IPS DF 4.7 (cell line): ENCODE data around the gene GALNTL6.

Source experiments
- DNase-seq: peaks from one replicate; pipeline ENCODE4 v3.0.0-alpha.2; 2013; ENCODE audit warnings: low spot score; ENCODE audit errors: extremely low read depth

GALNTL6 gene

DNA sequence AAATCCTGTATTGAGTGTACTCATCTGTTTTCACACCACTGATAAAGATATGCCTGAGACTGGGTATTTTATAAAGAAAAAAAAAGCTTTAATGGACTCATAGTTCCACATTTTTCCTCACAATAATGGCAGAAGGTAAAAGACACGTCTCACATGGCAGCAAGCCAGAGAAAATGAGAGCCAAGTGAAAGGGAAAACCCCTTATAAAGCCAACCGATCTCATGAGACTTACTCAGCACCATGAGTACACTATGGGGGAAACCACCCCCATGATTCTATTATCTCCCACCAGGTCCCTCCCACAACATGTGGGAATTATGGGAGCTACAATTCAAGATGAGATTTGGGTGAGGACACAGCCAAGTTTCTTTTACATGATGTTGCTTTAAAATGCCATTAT lies 171.9 kb downstream of the GALNTL6 start:
- DNase-seq: no peak

DNA sequence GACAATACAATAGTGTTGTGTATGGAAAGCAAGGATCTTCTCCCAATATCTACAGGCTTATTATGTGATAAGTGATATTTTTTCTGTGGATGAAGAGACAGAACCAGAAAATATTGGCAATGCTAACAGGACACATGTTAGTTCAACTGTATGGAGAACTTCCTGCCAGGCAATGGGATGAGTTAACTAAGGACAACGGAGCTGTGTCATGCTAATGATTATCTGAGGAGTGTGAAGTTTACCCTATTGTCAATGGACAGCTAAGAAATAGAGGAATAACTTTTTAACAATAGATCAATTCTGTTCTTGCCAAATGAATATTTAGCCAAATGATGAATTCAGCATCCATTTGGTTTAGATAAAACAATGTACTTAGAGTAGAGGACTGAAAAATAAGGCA lies 180.0 kb downstream of the GALNTL6 start:
- DNase-seq: no peak

DNA sequence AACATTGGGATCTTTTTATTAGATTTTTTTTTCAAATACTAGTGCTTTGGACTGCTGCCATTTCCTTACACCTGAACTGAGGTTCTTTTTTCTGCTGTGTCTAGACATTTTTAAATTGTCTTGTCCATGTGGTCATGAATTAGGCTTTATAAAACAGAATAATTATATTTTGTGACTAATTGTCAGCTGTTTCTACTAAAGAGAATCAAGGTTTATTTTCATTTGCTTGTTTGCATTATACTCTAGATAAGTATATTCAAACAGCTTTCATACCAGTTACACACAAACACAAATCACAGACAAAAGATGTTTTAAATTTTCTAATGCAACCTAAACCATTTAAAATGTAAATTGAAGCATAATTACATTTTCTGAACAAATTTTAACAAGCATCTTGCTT lies 194.7 kb downstream of the GALNTL6 start:
- DNase-seq: no peak

DNA sequence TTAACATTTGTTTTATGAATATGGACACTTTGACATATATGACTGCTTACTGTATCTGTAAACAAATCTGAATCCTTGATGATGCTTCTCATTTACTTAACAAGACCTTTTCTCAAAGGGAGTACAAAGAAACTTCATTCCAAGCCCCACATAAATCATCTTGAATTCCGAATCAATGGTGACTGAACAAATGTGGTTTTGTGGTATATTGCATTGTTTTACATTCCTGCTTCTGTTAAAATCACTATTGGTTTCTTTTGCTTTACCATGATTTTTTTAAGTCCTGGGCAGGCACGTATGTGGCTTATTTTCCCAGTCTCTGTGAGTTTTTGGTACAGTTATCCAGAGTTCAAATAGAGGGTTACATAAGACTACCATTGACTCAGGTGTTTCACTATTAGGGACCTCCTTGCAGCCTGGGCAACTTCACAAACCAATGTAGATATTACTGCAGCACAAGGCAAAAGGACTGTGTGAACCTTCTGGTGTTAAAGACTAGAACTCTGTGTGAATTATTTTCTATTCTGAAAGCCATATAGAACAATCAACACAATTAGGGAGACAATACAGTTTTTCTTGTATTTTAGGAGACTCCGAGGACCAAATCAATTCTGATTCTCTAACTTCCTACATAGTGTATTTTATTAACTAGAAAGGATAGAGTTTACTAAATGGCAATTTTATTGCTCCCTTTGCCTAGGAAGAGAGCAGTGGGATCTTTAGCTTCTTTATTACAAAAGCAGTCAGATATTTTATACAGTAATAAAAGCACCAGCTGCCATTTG lies 196.4 kb downstream of the GALNTL6 start:
- no peak for DNase-seq

DNA sequence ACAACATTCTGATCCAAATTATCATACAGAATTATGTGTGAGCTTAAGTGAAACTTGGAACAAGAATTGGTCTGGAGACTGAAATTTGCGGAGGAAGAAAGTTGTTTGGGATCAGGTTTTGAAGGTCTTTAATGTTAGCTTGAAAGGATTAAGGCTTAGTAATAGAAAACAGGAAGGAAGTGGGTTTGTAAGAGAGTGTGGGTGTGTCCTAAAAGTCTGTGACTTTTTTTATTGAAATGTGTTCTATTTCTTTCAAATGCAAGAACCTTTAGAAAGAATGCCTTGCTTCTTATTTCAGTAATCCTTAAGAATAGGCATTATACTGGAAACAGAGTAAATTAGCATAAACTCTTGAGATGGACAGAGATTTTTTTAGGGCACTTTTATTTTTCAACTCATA lies 198.0 kb downstream of the GALNTL6 start:
- no peak for DNase-seq

DNA sequence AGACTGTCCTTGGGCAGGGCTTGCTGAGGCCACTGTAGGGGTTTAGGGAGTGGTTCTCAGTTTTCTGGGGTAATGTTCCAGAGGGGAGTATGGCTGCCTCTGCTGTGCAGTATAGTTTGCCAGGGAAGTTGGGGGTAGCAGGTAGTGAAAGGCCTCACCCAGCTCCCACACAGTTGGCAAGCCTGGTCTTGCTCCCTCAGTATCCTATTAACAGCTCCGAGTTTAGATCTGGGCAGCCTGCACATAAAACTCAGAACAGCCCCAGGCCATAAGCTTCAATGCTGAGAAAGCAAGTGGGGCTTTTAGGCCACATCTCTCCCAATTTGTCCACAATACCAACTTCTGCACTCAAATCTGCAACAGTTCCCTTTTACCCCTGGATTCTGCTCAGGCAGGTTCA lies 205.2 kb downstream of the GALNTL6 start:
- DNase-seq: no peak

DNA sequence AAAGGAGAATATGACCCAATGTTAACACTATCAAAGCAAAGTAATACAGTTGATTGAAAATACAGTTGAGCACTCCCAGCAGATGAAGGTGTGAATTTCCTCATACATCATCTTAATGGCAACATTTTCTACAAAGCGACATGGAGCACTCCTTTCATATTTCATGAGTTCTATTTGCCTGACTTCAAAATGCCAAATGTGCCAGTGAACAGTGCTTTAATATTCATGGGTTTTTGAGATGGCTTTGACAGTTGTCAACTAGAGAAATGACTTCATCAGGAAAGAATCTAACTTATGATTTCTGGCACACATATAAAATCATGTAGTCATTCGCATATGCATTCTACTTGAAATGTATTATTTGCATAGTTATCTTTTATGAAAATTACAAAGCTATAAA lies 222.4 kb downstream of the GALNTL6 start:
- no peak for DNase-seq

DNA sequence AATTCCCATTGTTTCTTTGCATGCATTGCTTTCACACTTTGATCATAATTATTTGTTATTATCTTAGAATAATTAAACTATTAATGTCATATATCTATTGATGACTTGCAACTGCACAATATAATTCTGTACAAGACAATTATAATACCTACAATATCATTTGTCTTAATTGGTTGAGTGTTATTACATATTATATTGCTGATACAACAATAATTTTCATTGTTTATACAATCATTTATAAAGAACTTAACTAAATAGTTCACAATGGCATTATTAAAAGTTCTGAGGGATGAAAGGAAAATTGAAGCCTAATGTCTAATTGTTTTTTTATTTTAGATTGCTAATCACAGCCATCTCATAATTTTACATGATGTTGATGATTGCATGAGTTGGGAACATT lies 227.6 kb downstream of the GALNTL6 start:
- DNase-seq: no peak

DNA sequence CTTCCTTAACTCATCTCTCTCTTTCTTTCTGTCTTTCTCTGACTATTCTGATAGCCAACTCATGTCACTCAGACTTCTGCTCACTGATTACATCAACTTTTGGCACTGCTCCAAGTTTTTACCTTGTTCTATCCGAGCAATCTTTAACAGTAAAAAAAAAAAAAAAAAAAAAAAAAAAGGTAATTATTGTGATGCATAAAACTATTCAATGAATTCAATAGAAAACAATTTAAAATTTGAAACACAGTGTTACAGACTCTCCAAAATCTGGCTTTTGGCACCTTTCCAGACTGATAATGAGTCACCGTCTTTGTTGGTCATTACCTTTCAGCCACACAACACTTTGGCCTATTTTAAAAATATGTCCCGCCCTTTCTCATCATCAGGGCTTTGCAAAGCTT lies 229.5 kb downstream of the GALNTL6 start:
- DNase-seq: no peak

DNA sequence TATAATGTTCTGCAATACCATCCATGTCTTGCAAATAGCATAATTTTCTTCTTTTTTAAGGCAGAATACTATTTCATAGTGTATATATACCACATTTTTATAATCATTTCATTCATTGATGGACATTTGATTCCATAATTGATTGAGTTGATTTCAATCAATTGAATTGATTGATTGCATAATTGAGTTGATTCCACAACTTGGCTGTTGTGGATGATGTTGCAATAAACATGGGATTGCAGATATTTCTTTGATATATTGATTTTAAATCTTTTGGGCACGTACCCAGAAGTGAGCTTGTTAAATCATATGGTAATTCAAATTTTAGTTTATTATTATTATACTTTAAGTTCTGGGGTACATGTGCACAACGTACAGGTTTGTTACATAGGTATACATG lies 232.8 kb downstream of the GALNTL6 start:
- DNase-seq: no peak

DNA sequence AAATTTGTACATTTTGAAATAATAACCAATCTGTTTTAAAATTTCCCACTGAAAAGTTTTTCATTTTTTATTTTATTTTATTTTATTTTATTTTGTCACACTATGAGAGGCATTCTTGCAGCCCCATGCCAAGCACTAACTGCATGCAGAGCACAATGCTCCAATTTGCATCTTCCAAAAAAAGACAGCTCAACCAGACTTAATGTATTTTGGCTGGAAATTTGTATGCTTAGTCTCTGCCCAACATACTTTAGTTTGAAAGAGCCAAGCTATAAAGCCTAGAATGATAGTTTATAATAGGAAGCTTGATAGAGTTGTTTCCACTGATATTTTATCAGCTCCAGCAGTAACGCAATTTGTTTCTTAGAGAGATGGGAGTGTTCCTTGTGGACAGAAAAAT lies 235.5 kb downstream of the GALNTL6 start:
- DNase-seq: no peak

DNA sequence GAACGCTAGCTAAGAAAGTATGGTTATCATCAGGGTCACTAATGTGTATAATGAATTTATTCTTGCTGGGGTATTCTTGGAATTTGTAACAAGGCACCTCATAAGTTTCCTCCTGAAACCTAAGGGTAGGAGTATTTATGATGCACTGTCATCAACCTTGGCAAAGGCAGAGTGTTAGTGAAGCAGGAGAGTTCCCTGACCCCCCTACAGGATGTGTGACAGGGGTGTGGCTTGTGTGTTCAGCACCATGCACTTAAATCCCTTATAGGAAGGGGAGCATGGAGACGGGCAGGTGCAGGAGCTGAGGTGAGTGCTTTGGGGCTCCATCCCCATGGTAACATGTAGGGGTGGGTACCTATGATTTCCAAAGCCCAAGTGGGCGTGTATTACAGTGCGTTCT lies 237.7 kb downstream of the GALNTL6 start:
- no peak for DNase-seq

DNA sequence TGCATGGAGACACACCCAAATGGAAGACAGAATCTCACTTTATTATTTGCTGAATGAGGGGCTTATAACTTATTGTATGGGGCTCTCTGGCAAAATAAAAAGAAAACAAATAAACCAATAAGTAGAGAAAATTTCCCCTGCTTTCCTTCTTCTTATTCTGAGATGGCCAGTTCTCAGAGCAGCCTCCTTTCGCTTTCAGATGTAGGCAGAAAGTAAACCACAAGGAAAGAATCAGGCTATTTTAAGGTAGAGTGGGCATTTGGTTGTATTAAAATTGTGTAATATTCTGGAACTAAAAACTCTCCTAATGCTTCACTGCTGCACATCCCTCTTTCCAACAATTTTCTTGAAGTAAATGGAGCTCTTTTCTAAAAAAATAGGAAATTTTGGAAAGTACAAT lies 241.8 kb downstream of the GALNTL6 start:
- DNase-seq: no peak

DNA sequence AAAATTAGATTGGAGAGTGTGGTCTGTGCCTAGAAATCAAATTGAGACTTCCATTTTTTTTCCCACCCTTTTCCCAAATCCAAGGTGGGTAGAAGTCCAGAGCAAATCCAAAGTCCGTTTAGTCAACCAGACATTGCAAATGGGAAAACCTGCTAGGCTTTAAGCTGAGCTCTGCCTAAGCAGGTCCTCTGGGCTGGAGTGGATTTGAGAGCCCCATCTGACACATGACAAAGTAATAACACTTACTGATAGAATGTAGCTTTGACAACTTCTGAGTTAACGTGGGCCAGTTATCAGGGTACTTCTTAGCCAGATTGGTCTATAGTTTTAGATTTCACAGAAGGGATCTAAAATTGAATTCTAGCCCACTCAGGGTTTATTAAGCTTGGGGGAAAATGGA lies 242.3 kb downstream of the GALNTL6 start:
- DNase-seq: no peak

DNA sequence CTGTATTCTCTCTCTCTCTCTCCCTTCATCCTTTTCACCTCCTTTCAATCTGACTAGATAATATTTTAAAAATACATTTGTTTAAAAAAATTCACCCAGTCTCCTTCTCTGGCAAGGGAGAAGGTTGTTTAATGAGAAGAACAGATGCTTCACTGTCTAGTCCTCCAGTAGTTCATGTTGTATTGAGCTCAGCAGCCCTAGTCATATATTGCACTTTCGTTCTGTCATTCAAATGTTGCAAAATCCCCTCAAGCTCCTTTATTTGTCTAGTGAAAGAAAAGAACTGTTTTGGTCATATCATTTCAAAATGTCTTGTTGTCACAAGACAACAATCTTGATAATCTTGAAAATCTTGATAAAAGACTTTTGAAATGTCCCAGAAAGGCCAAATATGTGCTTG lies 248.0 kb downstream of the GALNTL6 start:
- no peak for DNase-seq

DNA sequence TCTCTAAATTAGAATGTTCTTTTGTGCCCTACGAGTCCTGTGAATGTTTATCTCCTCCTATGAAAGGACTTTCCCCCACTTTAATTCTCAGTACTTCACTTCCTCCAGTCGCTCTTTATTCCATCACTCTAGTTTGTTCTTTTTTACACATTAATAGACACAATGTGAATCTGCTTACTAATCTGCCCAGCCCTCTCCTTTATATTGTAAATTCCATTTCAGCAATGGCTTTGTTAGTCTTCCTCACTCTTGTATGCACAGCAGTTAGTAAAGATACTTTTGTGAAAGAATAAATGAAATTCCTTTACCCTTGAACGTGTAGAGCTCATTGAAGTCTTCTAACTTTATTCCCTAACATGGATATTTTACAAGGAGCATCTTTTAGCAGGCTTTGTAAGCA lies 255.3 kb downstream of the GALNTL6 start:
- DNase-seq: no peak

DNA sequence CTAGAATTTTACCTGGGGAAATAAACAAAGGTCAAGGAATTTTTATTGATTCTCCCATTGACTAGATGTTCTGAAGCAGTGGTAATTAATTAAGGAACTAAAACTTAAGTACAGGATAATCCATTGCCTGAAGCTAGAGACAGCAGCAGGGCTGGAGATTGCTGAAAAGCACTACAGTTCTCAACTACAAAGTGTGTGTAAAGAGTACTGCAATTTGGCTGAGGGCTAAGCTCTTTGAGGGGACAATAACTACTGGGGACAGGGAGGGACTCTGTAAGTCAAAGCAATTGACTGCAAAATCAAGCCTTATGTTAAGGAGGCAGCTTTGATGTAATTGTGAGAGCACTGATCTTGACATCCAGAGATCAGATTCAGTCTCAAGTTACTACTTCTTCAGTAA lies 260.4 kb downstream of the GALNTL6 start:
- no peak for DNase-seq

DNA sequence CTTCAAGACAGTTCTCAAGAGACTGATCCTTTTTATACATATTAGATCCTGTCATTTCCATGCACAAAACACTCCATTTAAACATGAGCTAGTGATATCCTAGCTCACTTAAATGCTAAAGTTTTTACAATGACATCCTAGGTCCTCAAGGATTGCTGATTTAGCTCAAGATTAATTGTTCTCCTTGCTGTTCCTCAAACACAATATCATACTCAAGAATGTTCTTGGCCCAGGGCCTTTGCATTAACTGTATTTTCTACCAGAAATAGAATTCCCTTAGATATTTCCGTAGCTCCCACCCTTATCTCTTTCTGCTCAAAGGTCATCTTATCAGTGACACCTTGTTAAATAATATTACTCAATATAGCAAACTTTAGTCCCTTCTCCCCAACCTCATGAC lies 270.1 kb downstream of the GALNTL6 start:
- DNase-seq: no peak

DNA sequence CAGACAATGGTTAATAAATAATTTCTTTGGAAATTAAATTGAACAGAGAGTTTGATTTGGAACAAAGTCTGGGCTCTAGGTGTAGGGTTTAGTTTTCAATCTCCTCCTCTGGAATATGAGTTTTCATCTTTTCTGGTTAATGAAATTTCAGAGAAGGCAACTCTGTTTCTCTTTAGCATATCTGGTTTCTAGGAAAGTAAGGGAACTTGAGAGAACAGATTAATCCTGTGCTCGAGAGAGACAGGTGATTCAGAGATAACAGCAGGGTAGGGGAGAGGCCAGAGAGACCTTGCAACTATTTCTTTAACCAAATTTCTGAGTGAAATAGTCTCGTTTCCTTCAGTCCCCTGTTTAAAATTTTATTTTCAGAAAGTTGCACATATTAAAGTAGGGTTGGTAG lies 275.4 kb downstream of the GALNTL6 start:
- DNase-seq: no peak

DNA sequence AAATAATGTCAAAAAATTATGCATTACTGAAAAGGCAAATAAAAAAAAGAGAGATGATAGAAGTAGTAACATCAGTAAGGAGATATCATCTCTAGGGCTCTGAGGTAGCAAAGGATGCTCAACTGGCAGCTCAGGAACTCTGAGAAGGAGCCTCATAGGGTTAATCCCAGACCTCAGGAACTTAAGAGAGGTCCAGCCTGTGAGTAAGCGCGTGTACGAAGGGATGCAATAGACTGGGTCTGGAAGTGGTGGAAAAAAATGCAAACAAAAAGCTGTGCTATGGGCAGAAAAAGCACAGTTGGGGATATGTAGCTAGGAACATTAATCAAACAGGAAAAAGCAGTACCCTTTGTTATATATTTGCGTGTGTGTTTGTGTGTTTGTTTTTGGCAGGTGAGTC lies 282.0 kb downstream of the GALNTL6 start:
- no peak for DNase-seq

DNA sequence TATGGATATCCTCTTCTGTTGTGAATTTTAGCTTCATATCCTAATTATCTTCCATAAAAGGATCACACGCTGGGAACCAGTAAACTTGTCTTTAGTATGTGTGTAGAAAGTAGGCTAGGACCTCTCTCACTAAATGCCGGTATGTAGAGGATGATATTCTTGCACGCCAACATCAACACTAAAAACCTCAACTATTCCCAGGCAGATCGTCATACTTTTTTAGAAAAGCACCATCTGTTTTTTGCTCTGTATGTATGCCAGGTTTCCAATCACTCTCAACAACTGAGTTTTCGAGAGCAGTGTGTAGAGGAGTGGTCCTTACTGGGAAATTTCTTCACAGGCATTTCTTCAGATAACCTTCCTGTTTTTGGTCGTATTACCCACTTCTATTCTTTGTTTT lies 283.6 kb downstream of the GALNTL6 start:
- DNase-seq: no peak

DNA sequence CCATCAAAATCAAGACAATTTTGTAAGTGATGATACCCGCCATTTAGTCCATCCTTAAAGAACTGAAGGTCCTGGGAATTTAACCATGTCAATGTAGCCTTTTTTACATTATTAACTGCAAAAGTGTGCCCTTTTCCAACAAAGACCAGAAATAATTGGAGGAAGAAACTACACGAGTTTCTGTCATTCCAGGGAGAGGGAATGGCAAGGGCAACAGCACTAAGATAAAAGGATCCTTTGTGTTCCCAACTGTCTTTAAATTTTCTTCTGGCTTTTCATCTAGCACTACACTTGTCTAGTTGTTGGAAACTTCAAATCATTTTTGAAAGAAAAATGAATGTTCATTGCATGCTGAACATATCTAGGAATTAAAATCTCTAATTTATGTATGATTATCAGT lies 286.2 kb downstream of the GALNTL6 start:
- no peak for DNase-seq

DNA sequence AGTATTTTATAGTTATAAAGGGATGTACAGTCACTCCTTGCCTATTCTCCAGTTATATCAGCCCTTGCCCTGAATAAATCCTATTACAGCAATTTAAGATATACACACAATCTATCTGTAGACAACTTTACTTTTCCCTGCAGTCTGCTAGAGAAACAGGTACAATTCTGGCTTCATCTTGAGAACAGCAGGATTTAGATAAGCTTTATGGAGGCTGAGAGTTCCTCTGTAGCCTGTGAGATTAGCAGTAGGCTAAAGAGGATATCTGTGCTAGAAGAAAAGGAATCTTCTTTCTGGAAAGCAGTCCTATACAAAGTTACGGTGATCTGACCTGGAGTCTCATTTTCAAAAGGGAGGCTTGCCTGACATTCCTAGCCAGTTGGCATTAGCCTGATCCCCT lies 290.3 kb downstream of the GALNTL6 start:
- no peak for DNase-seq

DNA sequence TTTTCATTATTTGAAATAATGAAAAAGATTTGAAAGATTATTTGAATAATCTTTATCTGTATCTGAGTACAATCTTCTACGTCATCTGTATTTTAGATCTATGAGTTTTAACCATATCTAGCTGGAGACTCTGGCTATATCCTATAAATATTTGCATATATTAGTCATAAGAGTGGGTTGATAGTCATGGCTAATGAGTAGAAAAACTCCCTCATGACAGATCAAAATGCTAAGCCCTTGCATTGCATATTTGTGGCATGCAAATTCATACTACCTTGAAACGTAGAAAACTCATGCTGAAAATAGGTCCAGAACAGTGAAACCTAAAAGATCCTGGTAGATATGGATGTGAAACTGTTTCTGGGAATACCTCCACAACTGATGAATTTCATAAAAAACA lies 291.3 kb downstream of the GALNTL6 start:
- DNase-seq: no peak
